ENCODE results near the gene UBE2D2.
"Not testable (repeated sequence)": the region's sequence is repeated elsewhere in the genome, so short reads cannot be mapped to it uniquely, and the experiment has no call there.

UBE2D2 gene

DNA sequence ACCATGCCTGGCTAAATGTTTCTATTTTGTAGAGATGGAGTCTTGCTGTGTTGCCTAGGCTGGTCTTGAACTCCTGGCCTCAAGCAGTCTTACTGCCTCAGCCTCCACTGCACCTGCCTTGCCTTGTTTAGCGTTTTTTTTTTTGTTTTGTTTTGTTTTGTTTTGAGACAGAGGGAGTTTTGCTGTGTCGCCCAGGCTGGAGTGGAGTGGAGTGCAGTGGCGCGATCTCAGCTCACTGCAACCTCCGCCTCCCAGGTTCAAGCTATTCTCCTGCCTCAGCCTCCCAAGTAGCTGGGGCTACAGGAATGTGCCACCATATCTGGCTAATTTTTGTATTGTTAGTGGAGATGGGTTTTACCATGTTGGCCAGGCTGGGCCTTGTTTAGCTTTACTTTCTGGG is 27.0 kb downstream of the UBE2D2 start:
- DNase-seq: not testable (repeated sequence)

DNA sequence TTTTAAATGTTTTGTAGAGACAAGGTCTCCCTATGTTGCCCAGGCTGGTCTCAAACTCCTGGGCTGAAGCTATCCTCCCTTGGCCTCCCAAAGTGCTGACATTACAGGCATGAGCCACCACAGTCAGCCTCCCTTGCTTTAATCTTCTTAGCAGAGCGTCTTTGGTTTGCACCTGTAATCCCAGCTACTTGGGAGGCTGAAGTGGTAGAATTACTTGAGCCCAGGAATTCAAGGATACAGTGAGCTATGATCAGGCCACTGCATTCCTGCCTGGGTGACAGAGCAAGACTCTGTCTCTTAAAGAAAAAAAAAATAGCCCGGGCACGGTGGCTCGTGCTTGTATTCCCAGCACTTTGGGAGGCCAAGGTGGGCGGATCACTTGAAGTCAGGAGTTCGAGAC is 27.8 kb downstream of the UBE2D2 start:
- DNase-seq: no peak

DNA sequence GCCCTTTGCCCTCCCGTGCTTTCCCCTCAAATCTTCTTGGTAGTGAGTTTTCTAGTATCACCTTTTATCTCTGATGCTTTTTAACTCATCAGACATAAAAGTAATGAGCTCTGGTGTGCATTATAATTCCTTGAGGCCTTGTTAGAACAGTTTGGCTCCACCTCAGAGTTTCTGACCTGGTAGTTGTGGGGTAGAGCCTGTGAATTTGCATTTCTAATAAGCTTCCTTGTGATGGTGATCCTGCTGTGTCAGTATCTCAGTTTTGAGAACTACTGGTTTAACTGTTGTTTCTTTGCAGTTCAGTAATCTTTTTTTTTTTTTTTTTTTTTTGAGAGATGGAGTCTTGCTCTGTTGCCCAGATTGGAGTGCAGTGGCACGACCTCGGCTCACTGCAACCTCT is 31.1 kb downstream of the UBE2D2 start:
- DNase-seq: no peak

DNA sequence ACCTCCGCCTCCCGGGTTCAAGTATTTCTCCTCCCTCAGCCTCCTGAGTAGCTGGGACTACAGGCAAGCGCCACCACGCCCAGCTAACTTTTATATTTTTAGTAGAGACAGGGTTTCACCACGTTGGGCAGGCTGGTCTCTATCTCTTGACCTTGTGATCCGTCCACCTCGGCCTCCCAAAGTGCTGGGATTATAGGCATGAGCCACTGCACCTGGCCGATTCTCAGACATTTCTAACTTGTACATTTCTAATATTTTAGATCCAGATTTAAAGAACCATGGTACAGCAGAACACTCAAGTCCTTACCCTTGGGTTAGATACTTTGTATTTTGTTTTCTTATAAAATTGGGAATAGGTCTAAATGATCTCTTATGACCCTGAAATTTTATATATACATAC is 31.9 kb downstream of the UBE2D2 start:
- DNase-seq: not testable (repeated sequence)

DNA sequence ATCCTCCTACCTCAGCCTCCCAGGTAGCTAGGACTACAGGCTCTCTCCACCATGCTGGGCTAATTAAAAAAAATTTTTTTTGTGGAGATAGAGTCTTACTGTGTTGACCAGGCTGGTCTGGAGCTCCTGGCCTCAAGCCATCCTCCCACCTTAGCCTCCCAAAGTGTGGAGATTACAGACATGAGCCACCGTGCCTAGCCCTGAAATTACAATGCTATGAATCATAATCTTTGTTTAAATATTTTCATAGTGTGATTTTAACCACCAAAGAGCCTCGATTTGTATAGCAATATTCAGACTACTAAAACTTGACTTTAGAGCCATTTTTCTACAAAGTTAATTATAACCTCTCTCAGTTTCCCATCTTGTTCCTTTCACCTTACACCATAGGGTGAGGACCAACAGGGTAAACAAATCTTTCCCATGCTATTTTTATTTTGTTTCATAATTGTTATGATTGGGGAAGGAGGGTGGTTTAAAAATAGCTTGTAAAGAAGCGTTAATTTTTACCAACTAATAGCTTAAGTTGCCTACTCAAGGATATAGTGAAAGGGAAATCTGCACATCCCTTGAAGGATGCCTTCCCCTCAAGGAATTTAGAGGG is 32.7 kb downstream of the UBE2D2 start:
- DNase-seq: no peak

DNA sequence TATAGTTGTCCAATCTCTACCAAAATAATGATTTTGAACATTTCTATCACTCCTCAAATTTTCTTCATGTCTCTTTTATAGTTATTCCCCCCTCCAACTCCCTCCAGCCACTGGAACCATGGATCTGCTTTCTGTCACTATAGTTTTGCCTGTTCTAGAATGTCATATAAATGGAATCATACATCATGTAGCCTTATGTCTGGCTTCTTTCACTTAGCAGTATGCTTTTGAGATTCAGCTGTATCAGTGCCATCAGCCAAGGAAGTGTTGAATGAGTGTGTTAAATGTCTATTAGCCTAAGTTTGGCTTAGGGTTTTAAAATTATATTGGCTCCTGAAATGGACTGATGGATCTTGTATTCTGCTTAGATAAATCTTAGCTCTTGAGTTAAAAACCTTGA is 36.0 kb downstream of the UBE2D2 start:
- DNase-seq: no peak

DNA sequence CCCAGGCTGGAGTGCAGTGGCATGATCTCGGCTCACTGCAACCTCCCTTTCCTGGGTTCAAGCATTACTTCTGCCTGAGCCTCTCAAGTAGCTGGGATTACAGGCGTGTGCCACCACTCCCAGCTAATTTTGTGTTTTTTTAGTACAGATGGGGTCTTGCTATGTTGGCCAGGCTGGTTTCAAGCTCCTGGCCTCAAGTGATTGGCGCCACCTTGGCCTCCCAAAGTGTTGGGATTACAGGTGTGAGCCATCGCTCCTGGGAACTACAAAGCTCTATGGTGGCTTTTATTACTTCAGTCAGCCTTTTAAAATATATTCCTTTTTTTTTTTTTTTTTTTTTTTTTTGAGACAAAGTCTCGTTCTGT is 37.4 kb downstream of the UBE2D2 start:
- not testable (repeated sequence) for DNase-seq

DNA sequence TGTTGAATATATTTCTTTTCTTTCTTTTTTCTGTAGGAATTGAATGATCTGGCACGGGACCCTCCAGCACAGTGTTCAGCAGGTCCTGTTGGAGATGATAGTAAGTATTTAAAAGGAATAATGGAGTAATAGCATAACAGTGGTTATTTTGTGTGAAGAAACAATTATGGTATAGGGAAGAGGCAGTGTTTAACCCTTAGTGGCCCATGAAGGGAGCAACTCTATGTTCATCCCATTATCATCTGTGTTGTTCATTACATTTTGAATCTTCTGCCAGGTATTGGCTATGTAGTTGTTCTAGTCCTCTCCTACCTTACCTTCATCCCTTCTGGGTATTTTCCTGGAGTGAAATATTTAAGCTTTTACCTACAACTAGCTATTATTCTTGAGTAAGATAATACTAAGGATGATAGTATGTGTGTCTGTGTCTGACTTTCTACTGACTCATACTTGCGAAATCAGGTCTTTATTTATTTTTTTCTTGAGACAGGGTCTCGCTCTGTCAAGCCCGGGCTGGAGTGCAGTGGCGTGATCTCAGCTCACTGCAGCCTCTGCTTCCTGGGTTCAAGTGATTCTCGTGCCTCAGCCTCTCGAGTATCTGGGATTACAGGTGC is 39.3 kb downstream of the UBE2D2 start:
- no peak for DNase-seq

DNA sequence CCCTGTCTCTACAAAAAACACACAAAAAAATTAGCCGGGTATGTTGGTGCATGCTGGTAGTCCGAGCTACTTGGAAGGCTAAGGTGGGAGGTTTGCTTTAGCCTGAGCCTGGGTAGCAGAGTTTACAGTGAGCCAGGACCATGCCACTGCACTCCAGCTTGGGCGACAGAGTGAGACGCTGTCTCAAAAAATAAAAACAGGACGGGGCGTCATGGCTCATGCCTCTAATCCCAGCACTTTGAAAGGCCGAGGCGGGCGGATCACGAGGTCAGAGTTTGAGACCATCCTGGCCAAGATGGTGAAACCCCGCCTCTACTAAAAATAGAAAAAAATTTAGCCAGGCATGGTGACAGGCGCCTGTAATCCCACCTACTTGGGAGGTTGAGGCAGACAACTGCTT is 40.3 kb downstream of the UBE2D2 start:
- DNase-seq: no peak

DNA sequence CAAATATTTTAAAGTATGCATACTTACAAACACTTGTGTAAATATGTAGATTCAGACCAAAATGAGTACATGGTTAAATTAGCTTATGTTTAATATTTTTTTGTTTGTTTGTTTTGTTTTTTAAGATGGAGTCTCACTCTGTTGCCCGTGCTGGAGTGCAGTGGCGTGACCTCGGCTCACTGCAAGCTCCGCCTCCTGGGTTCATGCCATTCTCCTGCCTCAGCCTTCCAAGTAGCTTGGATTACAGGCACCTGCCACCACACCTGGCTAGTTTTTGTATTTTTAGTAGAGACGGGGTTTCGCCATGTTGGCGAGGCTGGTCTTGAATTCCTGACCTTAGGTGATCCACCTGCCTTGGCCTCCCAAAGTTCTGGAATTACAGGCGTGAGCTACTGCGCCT is 40.8 kb downstream of the UBE2D2 start:
- DNase-seq: not testable (repeated sequence)

DNA sequence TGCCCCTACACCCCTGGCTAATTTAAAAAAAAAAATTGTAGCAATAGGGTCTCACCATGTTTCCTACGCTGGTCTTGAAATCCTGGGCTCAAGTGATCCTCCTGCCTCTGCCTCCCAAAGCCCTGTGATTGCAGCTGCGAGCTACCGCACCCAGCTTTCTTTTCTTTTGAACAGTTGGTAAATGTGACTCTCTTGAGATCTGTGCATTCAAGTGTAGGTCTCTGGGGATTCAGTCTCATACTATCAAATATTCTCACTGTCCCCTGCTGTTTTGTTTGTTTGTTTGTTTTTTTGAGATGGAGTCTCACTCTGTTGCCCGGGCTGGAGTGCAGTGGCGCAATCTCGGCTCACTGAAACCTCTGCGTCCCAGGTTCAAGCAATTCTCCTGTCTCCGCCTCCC is 44.7 kb downstream of the UBE2D2 start:
- no peak for DNase-seq

DNA sequence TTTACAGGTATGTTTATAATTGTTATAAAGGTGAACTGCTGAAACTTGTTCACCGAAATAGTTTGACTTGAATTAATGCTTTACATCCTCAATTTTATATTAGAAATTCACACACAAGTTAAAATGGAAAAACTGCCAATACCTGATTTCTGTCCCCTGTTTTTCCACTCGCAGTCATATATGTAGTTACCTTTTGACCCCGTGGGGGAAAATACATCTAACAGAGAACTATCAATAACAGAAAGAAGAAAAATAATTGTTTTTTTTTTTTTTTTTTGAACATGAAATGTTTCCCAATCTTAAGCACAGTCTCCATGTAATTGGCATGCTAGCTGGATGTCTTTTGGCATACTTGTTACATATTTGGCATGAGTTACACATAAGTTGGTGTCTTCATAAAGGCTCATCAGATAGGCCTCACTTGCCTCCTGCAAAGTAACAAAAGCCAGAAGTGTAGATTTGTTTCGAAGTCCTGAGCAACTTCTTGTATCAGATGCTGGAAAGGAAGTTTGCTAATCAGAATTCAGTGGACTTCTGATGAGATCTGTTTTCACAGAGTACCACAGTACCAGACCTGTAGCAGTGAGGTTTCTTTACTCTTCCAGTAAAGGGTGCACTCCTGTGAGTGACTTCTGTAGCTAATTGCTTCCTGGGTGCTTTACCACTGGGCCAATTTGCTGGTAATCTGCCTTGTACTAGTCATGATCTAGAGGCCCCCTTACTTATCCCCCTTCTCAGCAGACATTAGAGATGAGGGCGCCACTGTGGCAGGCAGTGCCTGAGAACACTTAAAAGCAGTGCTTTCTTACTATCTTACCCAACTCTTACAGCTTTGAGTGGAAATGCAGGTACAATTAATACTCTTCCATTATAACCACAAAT is 50.8 kb downstream of the UBE2D2 start:
- no peak for DNase-seq

DNA sequence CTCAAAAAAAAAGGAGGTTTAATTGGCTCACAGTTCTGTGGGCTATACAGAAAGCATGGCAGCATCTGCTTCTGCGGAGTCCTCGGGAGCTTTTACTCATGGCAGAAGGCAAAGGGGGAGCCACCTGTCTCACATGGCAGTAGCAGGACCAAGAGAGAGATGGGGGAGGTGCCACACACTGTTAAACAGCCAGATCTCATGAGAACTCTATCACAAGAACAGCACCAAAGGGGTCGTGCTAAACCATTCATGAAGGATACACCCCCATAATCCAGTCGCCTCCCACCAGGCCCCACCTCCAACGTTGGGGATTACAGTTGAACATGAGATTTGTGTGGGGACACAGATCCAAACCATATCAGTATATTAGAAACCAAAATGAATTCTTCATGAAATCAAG is 58.7 kb downstream of the UBE2D2 start:
- no peak for DNase-seq

DNA sequence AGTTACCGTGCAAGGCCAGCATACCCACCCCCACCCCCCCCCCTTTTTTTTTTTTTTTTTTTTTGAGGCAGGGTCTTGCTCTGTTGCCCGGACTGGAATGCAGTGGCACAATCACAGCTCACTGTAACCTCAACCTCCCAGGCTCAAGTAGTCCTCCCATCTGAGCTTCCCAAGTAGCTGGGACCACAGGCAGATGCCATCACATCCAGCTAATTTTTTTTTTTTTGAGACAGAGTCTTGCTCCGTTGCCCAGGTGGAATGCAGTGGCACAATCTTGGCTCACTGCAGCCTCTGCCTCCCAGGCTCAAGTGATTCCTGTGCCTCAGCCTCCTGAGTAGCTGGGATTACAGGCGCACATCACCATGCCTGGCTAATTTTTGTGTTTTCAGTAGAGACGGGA is 64.3 kb downstream of the UBE2D2 start:
- not testable (repeated sequence) for DNase-seq

DNA sequence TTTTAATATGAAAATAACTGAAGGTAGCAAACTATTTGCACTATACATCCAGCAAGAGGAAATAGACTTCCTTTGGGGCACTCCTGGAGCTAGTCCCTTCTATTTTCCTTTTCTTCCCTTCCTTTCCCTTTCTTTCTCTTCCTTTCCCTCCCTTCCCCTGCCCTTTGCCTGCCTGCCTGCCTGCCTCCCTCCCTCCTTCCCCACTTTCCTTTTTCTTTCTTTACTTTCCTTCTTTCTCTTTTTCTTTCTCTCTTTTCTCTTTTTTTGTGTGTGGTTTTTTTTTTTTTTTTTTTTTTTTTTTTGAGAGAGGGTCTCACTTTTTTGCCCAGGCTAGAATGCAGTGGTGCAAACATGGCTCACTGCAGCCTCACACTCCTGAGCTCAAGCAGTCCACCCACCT is 69.7 kb downstream of the UBE2D2 start:
- no peak for DNase-seq

DNA sequence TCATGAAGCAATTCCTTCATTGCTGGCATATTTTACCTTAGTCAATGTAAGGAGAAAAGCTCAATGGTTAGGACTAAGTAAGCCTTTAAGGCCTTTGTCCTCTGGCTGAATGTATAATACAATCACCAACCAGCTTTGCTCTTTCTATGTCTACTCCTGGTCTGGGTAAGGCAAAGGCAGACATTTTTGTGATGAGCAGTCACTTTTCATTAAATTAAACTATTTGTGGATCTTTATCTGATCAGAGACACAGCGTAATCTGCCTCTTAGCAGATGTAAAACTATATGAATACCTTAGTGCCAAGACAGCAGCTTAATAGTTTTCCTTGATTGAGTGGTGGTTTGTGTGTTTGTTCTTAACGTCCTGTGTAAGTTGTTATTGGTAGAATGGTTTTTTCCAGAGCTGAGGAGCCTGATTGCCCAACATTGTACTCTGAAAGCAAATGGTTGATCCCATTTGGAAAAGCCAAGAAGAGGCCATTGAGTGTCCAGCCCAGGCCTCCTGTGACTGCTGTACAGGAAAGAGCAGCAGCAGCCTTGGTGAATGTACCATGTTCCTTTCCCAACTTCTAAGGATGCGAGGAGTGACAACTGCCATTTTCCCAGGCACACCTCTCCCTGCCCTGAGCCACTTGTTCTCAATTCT is 70.5 kb downstream of the UBE2D2 start:
- DNase-seq: no peak

DNA sequence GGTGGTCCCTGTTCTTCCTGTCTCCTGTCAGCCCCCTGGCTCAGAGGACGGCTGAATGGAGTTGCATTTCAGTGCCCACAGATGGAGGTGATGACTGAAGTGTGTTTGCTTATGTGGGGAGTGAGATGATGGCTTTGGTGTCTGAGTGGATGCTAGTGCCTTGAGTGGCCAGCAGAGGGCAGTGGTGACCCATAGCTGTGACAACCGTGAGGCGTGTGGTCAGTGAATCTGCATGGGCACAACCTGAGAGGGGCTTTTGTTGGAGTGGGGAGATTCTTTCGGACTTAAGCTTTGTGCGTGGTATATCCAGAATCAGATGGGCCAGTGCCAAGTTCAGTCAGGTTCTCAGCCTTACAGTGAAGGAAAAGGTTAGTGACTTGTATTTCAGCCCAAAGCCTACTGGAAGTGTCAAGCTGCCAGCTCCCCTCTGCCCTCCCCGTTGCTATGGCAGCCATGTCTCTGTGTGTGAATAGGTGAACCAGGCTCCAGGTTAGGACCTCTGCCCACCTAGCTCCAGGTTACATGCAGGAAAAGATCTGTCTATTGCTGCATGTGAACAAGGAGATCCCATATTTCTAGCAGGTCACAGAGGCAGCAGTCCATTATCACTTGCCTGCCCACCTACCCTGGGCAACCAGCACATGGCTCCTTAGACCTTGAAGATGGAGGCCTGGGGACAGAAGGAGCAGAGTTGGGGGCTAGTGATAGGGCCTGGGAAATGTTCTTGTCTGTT is 72.3 kb downstream of the UBE2D2 start:
- DNase-seq: peak; percentile 80

DNA sequence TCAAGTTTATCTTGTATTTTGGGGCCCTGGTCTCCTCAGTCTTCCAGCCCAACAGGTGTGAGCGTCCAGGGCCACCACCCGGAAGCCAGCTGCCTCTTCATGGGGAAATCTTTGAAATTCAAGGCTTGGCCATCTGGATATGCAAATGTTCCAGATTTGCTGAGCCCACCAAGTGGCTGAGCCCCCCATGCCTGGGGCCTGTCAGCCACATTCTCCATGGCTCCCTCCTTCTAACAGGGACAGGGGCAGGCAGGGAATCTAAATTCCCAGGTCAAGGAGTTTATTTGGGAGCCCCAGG is 72.8 kb downstream of the UBE2D2 start:
- DNase-seq: no peak

DNA sequence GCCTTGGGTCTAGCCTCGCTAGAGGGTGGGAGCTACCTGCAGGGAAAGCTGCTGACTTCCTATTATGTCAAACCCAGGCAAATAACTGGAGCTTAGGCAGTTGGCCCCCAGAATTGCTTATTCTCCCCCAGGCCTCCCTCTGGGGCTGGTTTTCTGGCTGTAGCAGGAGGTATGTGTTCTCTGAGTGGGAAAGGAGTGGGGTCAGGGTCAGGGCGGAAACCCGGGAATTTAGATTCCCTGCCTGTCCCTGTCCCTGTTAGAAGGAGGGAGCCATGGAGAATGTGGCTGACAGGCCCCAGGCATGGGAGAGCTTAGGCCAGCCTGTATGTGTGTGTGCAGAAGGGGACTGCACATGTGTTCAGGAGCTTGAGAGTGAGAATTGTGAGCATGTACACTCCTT is 73.4 kb downstream of the UBE2D2 start:
- no peak for DNase-seq

DNA sequence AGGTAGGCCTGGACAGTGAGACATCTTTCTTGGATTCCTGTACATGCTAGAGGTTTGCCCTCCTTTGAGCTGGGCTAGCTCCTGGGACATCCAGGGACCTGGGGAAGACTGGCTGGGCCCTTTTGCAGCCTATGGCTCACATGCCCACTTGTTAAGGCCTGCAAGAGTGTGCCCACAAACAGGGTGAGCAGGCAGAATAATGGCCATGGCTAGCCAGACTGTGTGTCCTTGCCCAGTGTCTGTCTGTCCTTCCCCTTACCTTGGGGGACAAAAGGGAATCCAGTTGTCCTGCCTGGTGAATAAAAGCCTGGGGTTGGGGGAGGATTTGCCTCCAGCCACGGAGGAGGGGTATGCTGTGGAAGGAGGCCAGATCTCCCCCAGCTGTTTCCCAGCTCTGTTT is 74.1 kb downstream of the UBE2D2 start:
- DNase-seq: no peak

DNA sequence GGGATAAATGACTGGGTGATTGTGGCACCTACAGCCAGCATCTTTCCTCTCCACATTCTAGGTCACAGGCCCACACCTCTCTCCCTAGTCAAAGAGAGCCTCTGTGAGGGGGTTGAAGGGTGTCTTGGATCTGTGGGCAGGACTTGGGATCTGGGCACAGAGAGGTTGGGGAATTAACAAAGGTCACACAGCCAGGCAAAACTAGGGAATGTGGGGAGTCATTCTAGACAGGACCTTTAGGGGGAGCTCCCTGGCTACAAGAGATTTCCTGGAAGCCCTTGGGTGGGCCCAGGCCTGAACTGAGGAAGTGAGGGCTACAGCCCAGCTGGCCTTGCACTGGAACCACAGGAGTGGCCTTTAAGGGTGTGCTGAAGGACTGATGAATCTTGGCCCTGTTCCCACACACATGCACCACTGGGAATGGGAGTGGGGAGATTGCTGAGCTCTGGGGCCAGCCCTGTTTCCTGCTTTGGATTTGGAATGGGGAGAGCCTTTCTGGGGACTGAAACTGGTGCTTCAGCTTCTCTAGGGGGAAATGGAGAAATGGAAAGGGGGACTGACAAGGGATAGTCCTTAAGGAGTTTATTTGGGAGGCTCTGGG is 74.6 kb downstream of the UBE2D2 start:
- peak; percentile 87 for DNase-seq

DNA sequence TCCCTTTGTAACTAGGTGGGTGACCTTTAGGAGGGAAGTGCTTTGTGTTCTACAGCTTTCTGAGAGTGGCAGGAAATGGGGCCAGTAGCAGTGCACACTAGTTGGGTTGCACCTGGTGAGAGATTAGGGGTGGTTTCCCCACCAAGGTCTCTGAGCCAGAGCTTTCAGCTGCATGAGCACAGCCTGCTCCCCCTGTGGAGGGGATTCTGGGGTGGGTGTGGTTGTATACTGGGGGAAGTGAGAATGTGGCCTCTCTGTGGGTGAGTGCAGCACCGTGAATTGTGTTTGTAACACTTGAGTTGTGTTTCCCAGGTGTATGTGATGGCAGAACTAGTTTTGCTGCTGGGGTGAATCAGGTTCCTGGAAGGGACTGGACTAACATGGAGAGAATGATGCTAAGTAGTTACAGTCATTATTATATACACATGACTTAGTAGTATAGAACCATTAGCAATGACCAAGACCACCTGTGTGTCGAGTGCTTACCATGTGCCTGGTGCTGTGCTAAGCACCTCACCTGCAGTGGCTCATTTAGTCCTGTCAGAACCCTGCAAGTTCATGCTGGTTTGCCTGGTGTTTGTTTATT is 75.2 kb downstream of the UBE2D2 start:
- DNase-seq: peak; percentile 45
